Stomach (tissue), 4 donors: ENCODE results near the gene CENPA.

Source experiments
- CTCF ChIP-seq, 7 experiments: fragments of 450-650 bp in 4 of 7; fragments of 200-600 bp in 3 of 7; sonication (generic) in 3 of 7; IDR thresholded peaks; one replicate each; pipeline ENCODE4 v1.5.1; 2016 to 2019; ENCODE audit warnings: antibody characterized with exemption in 7 of 7, control low read depth in 2 of 7, mild to moderate bottlenecking in 1 of 7
- EP300 ChIP-seq: sonication (generic); formaldehyde crosslinking; IDR thresholded peaks from one replicate; pipeline ENCODE4 v1.6.1; 2017; ENCODE audit warnings: antibody characterized with exemption
- POLR2A ChIP-seq, 4 donors: fragments of 450-650 bp; IDR thresholded peaks; one replicate each; pipeline ENCODE4 v1.6.1; 2016; ENCODE audit warnings: antibody characterized with exemption in 4 of 4, control low read depth in 2 of 4, mild to moderate bottlenecking in 1 of 4, moderate library complexity in 1 of 4

GRCh38 chr2:26745609-26746327, 40.1 kb upstream of the CENPA start:
- peak in 5 of 7 experiments; percentile 84 to 91 (median 87) for TF ChIP-seq CTCF (IDR thresholded peaks at IDR 0.05)
- TF ChIP-seq POLR2A (IDR thresholded peaks at IDR 0.05): no peak
- no peak for TF ChIP-seq EP300
